KMS-11 (cell line): ENCODE results near the gene KLKB1.

ENCODE experiments used
- H2AFZ ChIP-seq: fragments of 200-600 bp; sonication (generic); 2 replicates; pipeline ENCODE4 v1.6.1; 2016; ENCODE audit warnings: antibody characterized with exemption, mixed run types, low read depth
- H3K27ac ChIP-seq: fragments of 200-600 bp; sonication (generic); 2 replicates; pipeline ENCODE4 v1.6.1; 2016; ENCODE audit warnings: mild to moderate bottlenecking, mixed run types
- H3K27me3 ChIP-seq: fragments of 200-600 bp; sonication (generic); 2 replicates; pipeline ENCODE4 v1.6.1; 2017; ENCODE audit warnings: mild to moderate bottlenecking, low read depth, mixed run types, moderate library complexity; ENCODE audit not compliant: insufficient read depth
- H3K36me3 ChIP-seq: fragments of 200-600 bp; sonication (generic); 2 replicates; pipeline ENCODE4 v1.6.1; 2017; ENCODE audit warnings: mild to moderate bottlenecking, mixed run types; ENCODE audit not compliant: insufficient read depth
- H3K4me1 ChIP-seq: fragments of 200-600 bp; sonication (generic); 2 replicates; pipeline ENCODE4 v1.6.1; 2016; ENCODE audit warnings: mild to moderate bottlenecking, low read depth, mixed run types; ENCODE audit not compliant: poor library complexity, severe bottlenecking
- H3K4me2 ChIP-seq: fragments of 200-600 bp; sonication (generic); 2 replicates; pipeline ENCODE4 v1.7.0; 2016; ENCODE audit warnings: mild to moderate bottlenecking, mixed run types
- H3K4me3 ChIP-seq: fragments of 200-600 bp; sonication (generic); IDR thresholded peaks from 2 replicates; pipeline ENCODE4 v1.6.1; 2017; ENCODE audit warnings: low read depth, low read length, mixed read lengths; ENCODE audit not compliant: insufficient read depth
- H3K79me2 ChIP-seq: fragments of 200-600 bp; sonication (generic); 2 replicates; pipeline ENCODE4 v1.6.1; 2016; ENCODE audit warnings: low read depth, mixed run types; ENCODE audit not compliant: insufficient read depth
- H3K9ac ChIP-seq: fragments of 200-600 bp; sonication (generic); 2 replicates; pipeline ENCODE4 v1.6.1; 2016; ENCODE audit warnings: mild to moderate bottlenecking, mixed run types
- H4K20me1 ChIP-seq: fragments of 200-600 bp; sonication (generic); 2 replicates; pipeline ENCODE4 v1.6.1; 2016; ENCODE audit warnings: mild to moderate bottlenecking, mixed run types; ENCODE audit not compliant: insufficient read depth
- TF ChIP-seq, protein P1 (sequence below): fragments of 200-600 bp; sonication (generic); conservative IDR thresholded peaks from 2 replicates; pipeline ENCODE4 v1.6.1; 2017; ENCODE audit warnings: low read depth, mild to moderate bottlenecking, antibody characterized with exemption, low read length, moderate library complexity, mixed read lengths

The KLKB1 gene

DNA sequence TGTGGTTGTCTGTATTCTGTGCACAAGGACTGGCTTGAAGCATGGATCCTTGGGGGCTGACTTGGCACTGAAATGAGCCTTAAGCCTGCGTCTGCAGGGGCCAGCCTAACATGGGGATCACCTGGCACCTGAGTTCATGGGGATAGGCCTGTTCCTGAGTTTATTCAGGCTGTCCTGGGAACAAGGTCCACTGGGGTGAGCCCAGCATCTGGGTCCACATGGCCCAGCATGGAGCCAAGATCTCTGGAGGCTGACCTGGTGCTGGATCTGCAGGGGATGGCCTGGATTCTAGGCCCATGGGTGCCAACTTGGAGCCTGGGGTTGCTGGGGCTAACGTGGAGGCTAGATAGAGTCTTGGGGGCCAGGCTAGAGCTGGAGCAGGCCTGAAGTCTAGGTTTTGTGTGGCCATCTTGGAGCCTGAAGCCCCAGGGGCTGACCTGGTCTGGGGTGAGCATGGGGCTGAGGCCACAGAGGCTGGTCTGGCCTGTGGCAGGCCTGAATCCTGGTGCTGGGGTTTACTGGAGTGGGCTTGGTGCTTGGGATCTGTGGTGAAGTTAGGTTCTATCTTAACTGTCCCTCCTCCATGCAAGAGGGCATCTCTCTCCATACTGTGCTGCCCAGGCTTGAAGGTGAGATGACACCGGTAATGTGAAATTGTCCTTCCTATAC is 652 bp upstream of the KLKB1 start:
- Histone ChIP-seq H3K36me3 (no peaks in the 10 kb centered on the region), H3K4me3 (no peak overlapping the region), H4K20me1 (no peaks in the 10 kb centered on the region), H3K79me2 (no peaks in the 10 kb centered on the region), H3K9ac (no peak overlapping the region), H3K27me3 (no peaks in the 10 kb centered on the region), H2AFZ (no peak overlapping the region), H3K27ac (no peak overlapping the region), H3K4me2 (no peak overlapping the region), H3K4me1 (no peaks in the 10 kb centered on the region)
- TF ChIP-seq, protein P1, sequence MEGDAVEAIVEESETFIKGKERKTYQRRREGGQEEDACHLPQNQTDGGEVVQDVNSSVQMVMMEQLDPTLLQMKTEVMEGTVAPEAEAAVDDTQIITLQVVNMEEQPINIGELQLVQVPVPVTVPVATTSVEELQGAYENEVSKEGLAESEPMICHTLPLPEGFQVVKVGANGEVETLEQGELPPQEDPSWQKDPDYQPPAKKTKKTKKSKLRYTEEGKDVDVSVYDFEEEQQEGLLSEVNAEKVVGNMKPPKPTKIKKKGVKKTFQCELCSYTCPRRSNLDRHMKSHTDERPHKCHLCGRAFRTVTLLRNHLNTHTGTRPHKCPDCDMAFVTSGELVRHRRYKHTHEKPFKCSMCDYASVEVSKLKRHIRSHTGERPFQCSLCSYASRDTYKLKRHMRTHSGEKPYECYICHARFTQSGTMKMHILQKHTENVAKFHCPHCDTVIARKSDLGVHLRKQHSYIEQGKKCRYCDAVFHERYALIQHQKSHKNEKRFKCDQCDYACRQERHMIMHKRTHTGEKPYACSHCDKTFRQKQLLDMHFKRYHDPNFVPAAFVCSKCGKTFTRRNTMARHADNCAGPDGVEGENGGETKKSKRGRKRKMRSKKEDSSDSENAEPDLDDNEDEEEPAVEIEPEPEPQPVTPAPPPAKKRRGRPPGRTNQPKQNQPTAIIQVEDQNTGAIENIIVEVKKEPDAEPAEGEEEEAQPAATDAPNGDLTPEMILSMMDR, result no peak

DNA sequence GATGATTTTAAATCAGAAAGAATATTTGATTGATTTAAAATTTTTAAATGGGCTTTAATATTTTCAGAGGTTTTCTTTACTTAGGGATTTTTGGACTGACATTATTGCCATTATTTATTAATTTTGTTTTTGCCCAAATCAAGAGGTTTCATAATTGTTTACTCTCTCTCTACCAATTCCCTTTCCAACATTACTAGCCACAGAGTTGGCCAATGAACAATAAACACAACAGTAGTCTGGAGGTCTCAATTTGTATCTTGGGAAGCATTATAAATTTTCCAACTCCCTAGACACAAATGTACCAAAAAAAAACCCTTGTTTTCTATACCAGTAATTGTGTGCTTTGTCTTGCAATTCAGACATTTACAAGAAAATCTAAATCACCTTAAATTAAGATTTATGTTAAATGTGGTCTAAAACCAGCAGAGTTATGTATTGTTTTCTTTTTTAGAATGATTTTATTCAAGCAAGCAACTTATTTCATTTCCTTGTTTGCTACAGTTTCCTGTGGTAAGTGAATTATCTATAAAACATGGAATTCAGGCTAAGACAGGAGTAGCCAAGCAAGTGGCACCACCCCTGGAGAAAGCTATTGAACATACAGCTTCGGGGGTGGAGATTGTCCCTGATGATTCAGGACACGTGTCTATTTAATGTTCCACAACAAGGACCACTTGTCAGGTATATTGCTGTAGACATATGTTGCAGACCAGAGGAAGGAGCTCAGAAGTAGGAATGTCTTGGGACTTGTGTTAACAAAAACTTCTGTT is 622 bp downstream of the KLKB1 start:
- TF ChIP-seq, protein P1, result no peak
- no peaks in the 10 kb centered on the region for H4K20me1 ChIP-seq
- H3K4me2 ChIP-seq, result no peak overlapping the region
- no peak overlapping the region for H2AFZ ChIP-seq
- no peaks in the 10 kb centered on the region for H3K4me1 ChIP-seq
- no peaks in the 10 kb centered on the region for H3K79me2 ChIP-seq
- H3K9ac ChIP-seq, result no peak overlapping the region
- no peaks in the 10 kb centered on the region for H3K36me3 ChIP-seq
- H3K4me3 ChIP-seq, result no peak overlapping the region
- H3K27ac ChIP-seq, result no peak overlapping the region
- H3K27me3 ChIP-seq, result no peaks in the 10 kb centered on the region

DNA sequence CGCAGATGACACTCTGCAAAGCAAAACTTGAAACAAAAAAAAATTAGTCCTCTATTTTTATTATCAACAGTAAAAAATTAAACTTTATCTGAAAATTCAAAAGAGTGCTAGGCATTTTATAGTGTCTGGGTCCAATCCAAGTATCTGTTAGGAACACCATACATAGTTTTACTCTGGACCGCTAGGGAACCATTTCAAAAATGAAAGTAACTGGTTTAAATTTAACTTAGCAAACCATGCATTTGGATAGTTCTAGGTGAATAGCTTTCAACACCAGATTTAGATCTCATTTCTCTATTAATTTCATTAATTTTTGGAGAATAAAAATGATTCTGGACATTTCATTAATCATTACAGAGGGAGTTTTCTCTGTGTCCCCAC is 1.2 kb downstream of the KLKB1 start:
- no peaks in the 10 kb centered on the region for H3K27me3 ChIP-seq
- H3K4me3 ChIP-seq, result no peak overlapping the region
- no peak overlapping the region for H3K9ac ChIP-seq
- H3K27ac ChIP-seq, result no peak overlapping the region
- H3K79me2 ChIP-seq, result no peaks in the 10 kb centered on the region
- H2AFZ ChIP-seq, result no peak overlapping the region
- no peaks in the 10 kb centered on the region for H3K36me3 ChIP-seq
- TF ChIP-seq, protein P1, result no peak
- H3K4me2 ChIP-seq, result no peak overlapping the region
- H3K4me1 ChIP-seq, result no peaks in the 10 kb centered on the region
- no peaks in the 10 kb centered on the region for H4K20me1 ChIP-seq

DNA sequence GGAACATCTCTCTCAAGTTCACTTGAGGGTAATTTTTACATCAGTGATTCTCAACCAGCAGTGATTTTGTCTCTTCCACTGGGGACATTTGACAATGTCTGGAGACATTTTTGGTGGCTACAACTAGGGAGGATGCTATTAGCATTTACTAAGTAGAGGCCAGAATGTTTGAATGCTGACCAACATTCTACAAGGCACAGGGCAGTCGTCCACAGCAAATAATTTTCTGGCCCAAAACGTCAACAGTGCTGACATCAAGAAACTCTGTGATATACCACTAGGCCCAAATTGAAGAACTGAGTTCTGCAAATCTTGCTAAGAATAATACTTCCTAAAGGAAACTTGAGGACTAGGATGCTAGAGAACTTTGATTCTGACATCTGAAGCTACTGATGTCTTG is 7.1 kb downstream of the KLKB1 start:
- Histone ChIP-seq H3K9ac (no peak overlapping the region), H3K36me3 (no peaks in the 10 kb centered on the region), H3K27me3 (no peaks in the 10 kb centered on the region), H3K4me2 (no peak overlapping the region), H3K4me3 (no peak overlapping the region), H2AFZ (no peak overlapping the region), H3K27ac (no peak overlapping the region), H3K4me1 (no peaks in the 10 kb centered on the region), H4K20me1 (no peaks in the 10 kb centered on the region), H3K79me2 (no peaks in the 10 kb centered on the region)
- TF ChIP-seq, protein P1, result no peak
